K562 (cell line): Measurements from ENCODE around the gene PRPF6. TPM values are rescaled to one million over a fixed set of nuclear protein-coding genes. Genes with fewer than 3 reads are reported as not detected.

Experiments used
- ATF1 ChIP-seq, 2 experiments: fragments of 450-650 bp in 1 of 2; IDR thresholded peaks; 2 replicates each; pipeline ENCODE4 v1.6.1; 2016; ENCODE audit warnings: missing compliant biosample characterization in 1 of 2, missing genetic modification characterization in 1 of 2
- CC2D1A ChIP-seq: fragments of 450-650 bp; IDR thresholded peaks from 2 replicates; pipeline ENCODE4 v1.6.1; 2017; ENCODE audit warnings: mild to moderate bottlenecking
- EP300 ChIP-seq: IDR thresholded peaks from 2 replicates; pipeline ENCODE4 v1.6.1; 2012; ENCODE audit warnings: low read length, improper control_type of control experiment
- LCOR ChIP-seq: sonication (generic); formaldehyde crosslinking; IDR thresholded peaks from 2 replicates; pipeline ENCODE4 v1.8.0; 2022; ENCODE audit warnings: mild to moderate bottlenecking, missing genetic modification reagents
- RB1 ChIP-seq: fragments of 450-650 bp; IDR thresholded peaks from 2 replicates; pipeline ENCODE4 v1.6.1; 2017; ENCODE audit warnings: low read depth, mild to moderate bottlenecking
- RUNX1 ChIP-seq: sonication (generic); IDR thresholded peaks from 2 replicates; pipeline ENCODE4 v1.6.1; 2016; ENCODE audit warnings: antibody characterized with exemption, low read depth
- SOX6 ChIP-seq: fragments of 450-650 bp; IDR thresholded peaks from 2 replicates; pipeline ENCODE4 v1.6.1; 2014; ENCODE audit warnings: mild to moderate bottlenecking
- SRF ChIP-seq, 2 experiments: fragments of 250-450, 450-650 bp in 1 of 2; sonication (Bioruptor Pico) in 1 of 2; sonication (generic) in 1 of 2; formaldehyde crosslinking; IDR thresholded peaks; 2 replicates each; pipeline versions ENCODE4 v1.5.0 to v1.5.1; 2020 to 2022; ENCODE audit warnings: mild to moderate bottlenecking in 1 of 2, missing genetic modification reagents in 1 of 2
- STAG1 ChIP-seq: sonication (generic); formaldehyde crosslinking; IDR thresholded peaks from 2 replicates; pipeline ENCODE4 v1.5.0; 2020; ENCODE audit warnings: missing genetic modification reagents, borderline replicate concordance
- polyA plus RNA-seq, 8 experiments: library from polyadenylated mRNA; depleted of rRNA in 4 of 8; stranded (reverse) in 5 of 8; unstranded in 3 of 8; fragments of >200 nt; fragmentation: Nextera tagmentation in 2 of 8; fragmentation: Illumina TruSeq in 1 of 8; extraction: Ambion mirVana in 2 of 8; extraction: Trizol in 1 of 8; gene quantifications; 2 replicates each; pipeline versions ENCODE4 v1.2.1 to v1.2.3, GENCODE V29; 2011 to 2014; ENCODE audit warnings: inconsistent platforms in 1 of 8, missing spikeins in 1 of 8
- total RNA-seq, 7 experiments: library from RNA; depleted of rRNA in 6 of 7; stranded (reverse); fragments of >200 nt in 6 of 7; fragmentation: Illumina TruSeq in 2 of 7; extraction: Trizol in 2 of 7; gene quantifications; 2 replicates each; pipeline versions ENCODE4 v1.2.1 to v1.2.3, GENCODE V29; 2011 to 2021; ENCODE audit warnings: low replicate concordance in 1 of 7
- TF ChIP-seq, protein P1 (sequence below): sonication (generic); formaldehyde crosslinking; IDR thresholded peaks from 2 replicates; pipeline ENCODE4 v1.8.0; 2023; ENCODE audit warnings: mild to moderate bottlenecking, missing genetic modification reagents
- TF ChIP-seq, protein P2 (sequence below), 2 experiments: fragments of 450-650 bp in 1 of 2; sonication (generic) in 1 of 2; formaldehyde crosslinking in 1 of 2; IDR thresholded peaks in 1 of 2; conservative IDR thresholded peaks in 1 of 2; 2 replicates each; pipeline versions ENCODE4 v1.6.1 to v1.8.1; 2016 to 2023; ENCODE audit warnings: mild to moderate bottlenecking in 2 of 2, moderate library complexity in 2 of 2, inconsistent platforms in 1 of 2, missing genetic modification reagents in 1 of 2
- TF ChIP-seq, protein P3 (sequence below): fragments of 450-650 bp; IDR thresholded peaks from 2 replicates; pipeline ENCODE4 v1.7.1; 2018; ENCODE audit warnings: mild to moderate bottlenecking, low read depth; ENCODE audit not compliant: partially characterized antibody
- TF ChIP-seq, protein P4 (sequence below): fragments of 200-800 bp; sonication (Bioruptor generic); IDR thresholded peaks from 2 replicates; pipeline ENCODE4 v1.6.1; 2016; ENCODE audit warnings: missing genetic modification characterization, missing compliant biosample characterization

Gene PRPF6
- total and polyA plus RNA-seq, 9 of the 15 experiments (the other 6 are each of a cell fraction or from before 2014, with no cell fraction given) = 4.2 to 83.2 (median 59.9) TPM

- TF ChIP-seq, protein P1, sequence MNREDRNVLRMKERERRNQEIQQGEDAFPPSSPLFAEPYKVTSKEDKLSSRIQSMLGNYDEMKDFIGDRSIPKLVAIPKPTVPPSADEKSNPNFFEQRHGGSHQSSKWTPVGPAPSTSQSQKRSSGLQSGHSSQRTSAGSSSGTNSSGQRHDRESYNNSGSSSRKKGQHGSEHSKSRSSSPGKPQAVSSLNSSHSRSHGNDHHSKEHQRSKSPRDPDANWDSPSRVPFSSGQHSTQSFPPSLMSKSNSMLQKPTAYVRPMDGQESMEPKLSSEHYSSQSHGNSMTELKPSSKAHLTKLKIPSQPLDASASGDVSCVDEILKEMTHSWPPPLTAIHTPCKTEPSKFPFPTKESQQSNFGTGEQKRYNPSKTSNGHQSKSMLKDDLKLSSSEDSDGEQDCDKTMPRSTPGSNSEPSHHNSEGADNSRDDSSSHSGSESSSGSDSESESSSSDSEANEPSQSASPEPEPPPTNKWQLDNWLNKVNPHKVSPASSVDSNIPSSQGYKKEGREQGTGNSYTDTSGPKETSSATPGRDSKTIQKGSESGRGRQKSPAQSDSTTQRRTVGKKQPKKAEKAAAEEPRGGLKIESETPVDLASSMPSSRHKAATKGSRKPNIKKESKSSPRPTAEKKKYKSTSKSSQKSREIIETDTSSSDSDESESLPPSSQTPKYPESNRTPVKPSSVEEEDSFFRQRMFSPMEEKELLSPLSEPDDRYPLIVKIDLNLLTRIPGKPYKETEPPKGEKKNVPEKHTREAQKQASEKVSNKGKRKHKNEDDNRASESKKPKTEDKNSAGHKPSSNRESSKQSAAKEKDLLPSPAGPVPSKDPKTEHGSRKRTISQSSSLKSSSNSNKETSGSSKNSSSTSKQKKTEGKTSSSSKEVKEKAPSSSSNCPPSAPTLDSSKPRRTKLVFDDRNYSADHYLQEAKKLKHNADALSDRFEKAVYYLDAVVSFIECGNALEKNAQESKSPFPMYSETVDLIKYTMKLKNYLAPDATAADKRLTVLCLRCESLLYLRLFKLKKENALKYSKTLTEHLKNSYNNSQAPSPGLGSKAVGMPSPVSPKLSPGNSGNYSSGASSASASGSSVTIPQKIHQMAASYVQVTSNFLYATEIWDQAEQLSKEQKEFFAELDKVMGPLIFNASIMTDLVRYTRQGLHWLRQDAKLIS (CRISPR knock-in tag) = 0 out of 2 replicates have a peak, but pooled peaks have one; percentile 36
- TF ChIP-seq, protein P2, sequence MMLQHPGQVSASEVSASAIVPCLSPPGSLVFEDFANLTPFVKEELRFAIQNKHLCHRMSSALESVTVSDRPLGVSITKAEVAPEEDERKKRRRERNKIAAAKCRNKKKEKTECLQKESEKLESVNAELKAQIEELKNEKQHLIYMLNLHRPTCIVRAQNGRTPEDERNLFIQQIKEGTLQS (IDR thresholded peaks at IDR 0.05) = no peak
- TF ChIP-seq, protein P2 (CRISPR knock-in tag; conservative IDR thresholded peaks at IDR 0.05) = peak; percentile 63; the same call in 1 of the 2 replicates
- TF ChIP-seq SOX6 (peak; percentile 36; the same call in 1 of the 2 replicates), STAG1 (peak; percentile 98), LCOR (CRISPR knock-in tag) (0 out of 2 replicates have a peak, but pooled peaks have one; percentile 57), SRF (CRISPR knock-in tag; IDR thresholded peaks at IDR 0.05) (0 out of 4 replicates have a peak, but pooled peaks of 1 of the 2 experiments have one; percentile 44), ATF1 (CRISPR knock-in tag; IDR thresholded peaks at IDR 0.05) (no peak), ATF1 (tag; IDR thresholded peaks at IDR 0.05) (peak; percentile 50), CC2D1A (no peak), RUNX1 (peak; percentile 23; the same call in 1 of the 2 replicates), RB1 (peak; percentile 88), EP300 (peak; percentile 30; the same call in 1 of the 2 replicates)
- TF ChIP-seq, protein P3, sequence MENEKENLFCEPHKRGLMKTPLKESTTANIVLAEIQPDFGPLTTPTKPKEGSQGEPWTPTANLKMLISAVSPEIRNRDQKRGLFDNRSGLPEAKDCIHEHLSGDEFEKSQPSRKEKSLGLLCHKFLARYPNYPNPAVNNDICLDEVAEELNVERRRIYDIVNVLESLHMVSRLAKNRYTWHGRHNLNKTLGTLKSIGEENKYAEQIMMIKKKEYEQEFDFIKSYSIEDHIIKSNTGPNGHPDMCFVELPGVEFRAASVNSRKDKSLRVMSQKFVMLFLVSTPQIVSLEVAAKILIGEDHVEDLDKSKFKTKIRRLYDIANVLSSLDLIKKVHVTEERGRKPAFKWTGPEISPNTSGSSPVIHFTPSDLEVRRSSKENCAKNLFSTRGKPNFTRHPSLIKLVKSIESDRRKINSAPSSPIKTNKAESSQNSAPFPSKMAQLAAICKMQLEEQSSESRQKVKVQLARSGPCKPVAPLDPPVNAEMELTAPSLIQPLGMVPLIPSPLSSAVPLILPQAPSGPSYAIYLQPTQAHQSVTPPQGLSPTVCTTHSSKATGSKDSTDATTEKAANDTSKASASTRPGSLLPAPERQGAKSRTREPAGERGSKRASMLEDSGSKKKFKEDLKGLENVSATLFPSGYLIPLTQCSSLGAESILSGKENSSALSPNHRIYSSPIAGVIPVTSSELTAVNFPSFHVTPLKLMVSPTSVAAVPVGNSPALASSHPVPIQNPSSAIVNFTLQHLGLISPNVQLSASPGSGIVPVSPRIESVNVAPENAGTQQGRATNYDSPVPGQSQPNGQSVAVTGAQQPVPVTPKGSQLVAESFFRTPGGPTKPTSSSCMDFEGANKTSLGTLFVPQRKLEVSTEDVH = no peak
- TF ChIP-seq, protein P4, sequence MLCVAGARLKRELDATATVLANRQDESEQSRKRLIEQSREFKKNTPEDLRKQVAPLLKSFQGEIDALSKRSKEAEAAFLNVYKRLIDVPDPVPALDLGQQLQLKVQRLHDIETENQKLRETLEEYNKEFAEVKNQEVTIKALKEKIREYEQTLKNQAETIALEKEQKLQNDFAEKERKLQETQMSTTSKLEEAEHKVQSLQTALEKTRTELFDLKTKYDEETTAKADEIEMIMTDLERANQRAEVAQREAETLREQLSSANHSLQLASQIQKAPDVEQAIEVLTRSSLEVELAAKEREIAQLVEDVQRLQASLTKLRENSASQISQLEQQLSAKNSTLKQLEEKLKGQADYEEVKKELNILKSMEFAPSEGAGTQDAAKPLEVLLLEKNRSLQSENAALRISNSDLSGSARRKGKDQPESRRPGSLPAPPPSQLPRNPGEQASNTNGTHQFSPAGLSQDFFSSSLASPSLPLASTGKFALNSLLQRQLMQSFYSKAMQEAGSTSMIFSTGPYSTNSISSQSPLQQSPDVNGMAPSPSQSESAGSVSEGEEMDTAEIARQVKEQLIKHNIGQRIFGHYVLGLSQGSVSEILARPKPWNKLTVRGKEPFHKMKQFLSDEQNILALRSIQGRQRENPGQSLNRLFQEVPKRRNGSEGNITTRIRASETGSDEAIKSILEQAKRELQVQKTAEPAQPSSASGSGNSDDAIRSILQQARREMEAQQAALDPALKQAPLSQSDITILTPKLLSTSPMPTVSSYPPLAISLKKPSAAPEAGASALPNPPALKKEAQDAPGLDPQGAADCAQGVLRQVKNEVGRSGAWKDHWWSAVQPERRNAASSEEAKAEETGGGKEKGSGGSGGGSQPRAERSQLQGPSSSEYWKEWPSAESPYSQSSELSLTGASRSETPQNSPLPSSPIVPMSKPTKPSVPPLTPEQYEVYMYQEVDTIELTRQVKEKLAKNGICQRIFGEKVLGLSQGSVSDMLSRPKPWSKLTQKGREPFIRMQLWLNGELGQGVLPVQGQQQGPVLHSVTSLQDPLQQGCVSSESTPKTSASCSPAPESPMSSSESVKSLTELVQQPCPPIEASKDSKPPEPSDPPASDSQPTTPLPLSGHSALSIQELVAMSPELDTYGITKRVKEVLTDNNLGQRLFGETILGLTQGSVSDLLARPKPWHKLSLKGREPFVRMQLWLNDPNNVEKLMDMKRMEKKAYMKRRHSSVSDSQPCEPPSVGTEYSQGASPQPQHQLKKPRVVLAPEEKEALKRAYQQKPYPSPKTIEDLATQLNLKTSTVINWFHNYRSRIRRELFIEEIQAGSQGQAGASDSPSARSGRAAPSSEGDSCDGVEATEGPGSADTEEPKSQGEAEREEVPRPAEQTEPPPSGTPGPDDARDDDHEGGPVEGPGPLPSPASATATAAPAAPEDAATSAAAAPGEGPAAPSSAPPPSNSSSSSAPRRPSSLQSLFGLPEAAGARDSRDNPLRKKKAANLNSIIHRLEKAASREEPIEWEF (CRISPR knock-in tag) = no peak
Observed at GRCh38 chr20:63973636-63974401, 7.1 kb upstream of the PRPF6 start (continued).
